ENCODE results near the gene HSD17B12.
"Not testable (repeated sequence)": the region's sequence is repeated elsewhere in the genome, so short reads cannot be mapped to it uniquely, and the experiment has no call there.

HSD17B12 gene

DNA sequence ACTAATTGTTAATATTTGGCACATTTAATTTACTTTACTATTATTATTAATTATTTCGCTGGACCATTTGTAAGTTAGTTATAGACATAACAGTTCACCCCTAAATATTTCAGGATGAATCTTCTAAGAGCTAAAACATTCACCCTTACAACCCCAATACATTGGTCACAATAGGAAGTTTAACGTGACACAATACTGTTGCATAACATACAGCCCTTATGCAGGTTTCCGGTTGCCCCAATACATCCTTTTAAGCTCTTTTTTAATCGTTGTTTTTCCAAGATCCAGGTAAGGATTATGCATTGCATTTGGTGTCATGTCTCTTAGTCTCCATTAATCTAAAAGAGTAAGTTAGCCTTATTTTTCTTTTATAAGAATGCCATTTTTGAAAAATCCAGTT is 71.2 kb downstream of the HSD17B12 start:
- TF ChIP-seq, protein P1, sequence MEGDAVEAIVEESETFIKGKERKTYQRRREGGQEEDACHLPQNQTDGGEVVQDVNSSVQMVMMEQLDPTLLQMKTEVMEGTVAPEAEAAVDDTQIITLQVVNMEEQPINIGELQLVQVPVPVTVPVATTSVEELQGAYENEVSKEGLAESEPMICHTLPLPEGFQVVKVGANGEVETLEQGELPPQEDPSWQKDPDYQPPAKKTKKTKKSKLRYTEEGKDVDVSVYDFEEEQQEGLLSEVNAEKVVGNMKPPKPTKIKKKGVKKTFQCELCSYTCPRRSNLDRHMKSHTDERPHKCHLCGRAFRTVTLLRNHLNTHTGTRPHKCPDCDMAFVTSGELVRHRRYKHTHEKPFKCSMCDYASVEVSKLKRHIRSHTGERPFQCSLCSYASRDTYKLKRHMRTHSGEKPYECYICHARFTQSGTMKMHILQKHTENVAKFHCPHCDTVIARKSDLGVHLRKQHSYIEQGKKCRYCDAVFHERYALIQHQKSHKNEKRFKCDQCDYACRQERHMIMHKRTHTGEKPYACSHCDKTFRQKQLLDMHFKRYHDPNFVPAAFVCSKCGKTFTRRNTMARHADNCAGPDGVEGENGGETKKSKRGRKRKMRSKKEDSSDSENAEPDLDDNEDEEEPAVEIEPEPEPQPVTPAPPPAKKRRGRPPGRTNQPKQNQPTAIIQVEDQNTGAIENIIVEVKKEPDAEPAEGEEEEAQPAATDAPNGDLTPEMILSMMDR (IDR thresholded peaks at IDR 0.05; ENCODE audit: low read depth, low read length, missing control alignments), result no peak
- no peak for DNase-seq (ENCODE audit: extremely low read depth, low read depth)
- no peak overlapping the region for H3K4me3 ChIP-seq (replicated peaks; ENCODE audit: low read depth, low read length)

DNA sequence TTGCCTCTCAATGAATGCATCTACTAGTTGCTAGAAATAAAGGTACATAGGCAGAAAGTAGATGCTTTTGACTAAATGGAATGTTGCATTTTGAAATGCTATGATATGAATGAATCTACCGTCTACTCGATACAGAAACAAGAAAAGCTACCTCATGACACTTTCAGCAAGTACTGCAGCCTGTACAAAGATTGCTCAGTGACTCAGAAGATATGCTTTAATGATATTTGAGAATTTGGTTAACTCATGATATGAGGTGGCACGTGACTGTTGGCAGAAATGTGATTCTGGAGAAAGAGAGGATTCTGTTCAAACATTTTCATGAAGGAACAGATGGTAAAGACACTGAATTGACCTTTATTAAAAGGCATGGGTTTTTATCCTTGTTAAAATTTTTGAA is 76.0 kb downstream of the HSD17B12 start:
- no peak overlapping the region for H3K4me3 ChIP-seq (replicated peaks; ENCODE audit: low read depth, low read length)
- TF ChIP-seq, protein P1 (IDR thresholded peaks at IDR 0.05; ENCODE audit: low read depth, low read length, missing control alignments), result no peak
- no peak for DNase-seq (ENCODE audit: extremely low read depth, low read depth)

DNA sequence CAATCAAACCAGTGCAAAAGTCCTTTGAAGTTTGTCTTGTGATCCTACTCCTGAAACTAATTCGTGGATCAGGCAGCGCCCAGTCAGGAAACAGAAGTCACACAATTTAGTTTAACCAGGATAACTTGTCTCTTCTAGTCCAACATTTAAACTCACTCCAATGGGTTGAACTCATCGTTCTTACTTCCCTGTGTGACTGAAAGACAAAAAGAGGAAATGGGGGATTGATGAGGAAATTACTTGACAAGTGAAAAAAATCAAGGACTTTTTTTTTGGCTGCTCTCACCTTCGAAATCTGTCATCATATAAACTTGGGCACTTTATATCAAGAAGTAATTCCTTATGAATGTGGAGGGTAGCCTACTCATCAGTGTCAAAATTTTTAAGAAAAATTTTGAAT is 78.4 kb downstream of the HSD17B12 start:
- TF ChIP-seq, protein P1 (IDR thresholded peaks at IDR 0.05; ENCODE audit: low read depth, low read length, missing control alignments), result no peak
- H3K4me3 ChIP-seq (replicated peaks; ENCODE audit: low read depth, low read length), result no peak overlapping the region
- no peak for DNase-seq (ENCODE audit: extremely low read depth, low read depth)

DNA sequence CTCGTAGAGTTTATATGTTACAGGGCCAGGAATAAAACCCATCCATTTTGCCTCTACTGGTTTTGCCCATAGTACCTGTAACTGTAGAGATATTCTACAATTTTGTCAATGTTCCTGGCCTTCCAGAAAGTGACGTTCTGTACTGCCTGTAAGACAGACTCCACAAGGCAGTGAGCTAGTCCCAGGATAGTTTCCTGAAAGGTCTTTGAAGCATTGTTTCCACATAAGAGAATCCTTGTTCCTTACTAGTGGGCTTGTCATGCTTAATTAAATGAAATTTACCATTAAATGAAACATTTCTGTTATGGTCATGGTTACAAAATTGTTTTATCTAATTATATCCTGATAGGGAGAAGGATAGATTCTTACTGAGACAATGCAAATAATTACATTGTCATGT is 80.4 kb downstream of the HSD17B12 start:
- TF ChIP-seq, protein P1 (IDR thresholded peaks at IDR 0.05; ENCODE audit: low read depth, low read length, missing control alignments), result no peak
- no peak overlapping the region for H3K4me3 ChIP-seq (replicated peaks; ENCODE audit: low read depth, low read length)
- no peak for DNase-seq (ENCODE audit: extremely low read depth, low read depth)

DNA sequence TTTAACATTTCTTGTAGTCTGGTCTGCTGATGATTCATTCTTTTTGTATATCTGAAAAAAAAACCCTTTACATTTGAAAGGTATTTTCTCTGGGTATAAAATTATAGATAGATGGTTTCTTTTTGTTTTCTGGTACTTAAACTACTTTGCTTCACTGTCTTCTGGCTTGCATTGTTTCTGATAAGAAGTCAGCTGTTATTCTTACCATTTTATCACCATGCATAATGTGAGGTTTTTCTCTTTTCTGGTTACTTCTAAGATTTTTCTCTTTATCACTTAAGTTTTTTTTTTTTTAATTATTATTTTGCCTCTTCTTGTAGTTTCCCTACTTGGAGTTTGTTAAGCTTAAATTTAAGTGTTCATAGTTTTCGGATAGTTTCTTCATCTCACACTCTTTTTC is 84.7 kb downstream of the HSD17B12 start:
- no peak for DNase-seq (ENCODE audit: extremely low read depth, low read depth)
- TF ChIP-seq, protein P1 (IDR thresholded peaks at IDR 0.05; ENCODE audit: low read depth, low read length, missing control alignments), result no peak

DNA sequence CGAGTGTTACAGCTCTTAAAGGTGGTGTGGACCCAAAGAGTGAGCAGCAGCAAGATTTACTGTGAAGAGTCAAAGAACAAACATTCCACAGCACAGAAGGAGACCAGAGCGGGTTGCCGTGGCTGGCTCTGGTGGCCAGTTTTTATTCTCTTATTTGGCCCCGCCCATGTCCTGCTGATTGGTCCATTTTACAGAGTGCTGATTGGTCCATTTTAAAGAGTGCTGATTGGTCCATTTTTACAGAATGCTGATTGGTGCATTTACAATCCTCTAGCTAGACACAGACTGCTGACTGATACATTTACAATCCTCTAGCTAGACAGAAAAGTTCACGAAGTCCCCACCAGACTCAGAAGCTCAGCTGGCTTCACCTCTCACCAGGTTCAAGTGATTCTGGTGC is 88.1 kb downstream of the HSD17B12 start:
- not testable (repeated sequence) for DNase-seq (ENCODE audit: extremely low read depth, low read depth); H3K4me3 ChIP-seq (replicated peaks; ENCODE audit: low read depth, low read length)

More for the DNA sequence above, 84.7 kb downstream of the HSD17B12 start:
- H3K4me3 ChIP-seq (replicated peaks; ENCODE audit: low read depth, low read length), result no peak overlapping the region

DNA sequence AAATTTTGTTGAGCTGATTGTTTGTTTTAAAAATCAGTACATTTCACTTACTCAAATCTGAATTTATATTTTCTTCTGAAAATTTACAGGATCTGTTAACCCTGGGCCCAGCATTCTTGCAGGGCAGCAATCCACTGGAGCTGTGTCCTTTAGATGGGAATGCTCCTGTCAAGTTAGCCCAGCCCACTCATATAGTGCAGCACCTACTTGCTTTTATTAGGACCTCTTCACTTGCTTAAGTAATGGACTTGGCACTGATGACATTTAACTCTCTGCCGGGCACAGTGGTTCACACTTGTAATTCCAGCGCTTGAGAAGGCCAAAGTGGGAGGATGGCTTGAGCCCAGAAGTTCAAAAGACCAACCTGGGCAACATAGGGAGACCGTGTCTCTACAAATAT is 89.6 kb downstream of the HSD17B12 start:
- TF ChIP-seq, protein P1 (IDR thresholded peaks at IDR 0.05; ENCODE audit: low read depth, low read length, missing control alignments), result no peak
- no peak for DNase-seq (ENCODE audit: extremely low read depth, low read depth)
- no peak overlapping the region for H3K4me3 ChIP-seq (replicated peaks; ENCODE audit: low read depth, low read length)
